Keratinocyte (primary cell): ENCODE results near the gene ABCD1.

Source experiments
- EZH2 ChIP-seq: IDR thresholded peaks from one replicate; pipeline ENCODE4 v1.6.1; 2012; ENCODE audit warnings: inconsistent platforms, mild to moderate bottlenecking, low read length, moderate library complexity
- TF ChIP-seq, protein P1 (sequence below), 3 experiments: IDR thresholded peaks in 1 of 3; conservative IDR thresholded peaks in 1 of 3; optimal IDR thresholded peaks in 1 of 3; 2 replicates in 2 of 3; 3 replicates in 1 of 3; pipeline versions ENCODE3 to v1.5.1; 2011; ENCODE audit warnings: low read length in 3 of 3, mild to moderate bottlenecking in 3 of 3, moderate library complexity in 2 of 3, control low read depth in 1 of 3, inconsistent platforms in 1 of 3; ENCODE audit not compliant: insufficient read depth in 2 of 3; ENCODE audit errors: extremely low read depth in 1 of 3

DNA sequence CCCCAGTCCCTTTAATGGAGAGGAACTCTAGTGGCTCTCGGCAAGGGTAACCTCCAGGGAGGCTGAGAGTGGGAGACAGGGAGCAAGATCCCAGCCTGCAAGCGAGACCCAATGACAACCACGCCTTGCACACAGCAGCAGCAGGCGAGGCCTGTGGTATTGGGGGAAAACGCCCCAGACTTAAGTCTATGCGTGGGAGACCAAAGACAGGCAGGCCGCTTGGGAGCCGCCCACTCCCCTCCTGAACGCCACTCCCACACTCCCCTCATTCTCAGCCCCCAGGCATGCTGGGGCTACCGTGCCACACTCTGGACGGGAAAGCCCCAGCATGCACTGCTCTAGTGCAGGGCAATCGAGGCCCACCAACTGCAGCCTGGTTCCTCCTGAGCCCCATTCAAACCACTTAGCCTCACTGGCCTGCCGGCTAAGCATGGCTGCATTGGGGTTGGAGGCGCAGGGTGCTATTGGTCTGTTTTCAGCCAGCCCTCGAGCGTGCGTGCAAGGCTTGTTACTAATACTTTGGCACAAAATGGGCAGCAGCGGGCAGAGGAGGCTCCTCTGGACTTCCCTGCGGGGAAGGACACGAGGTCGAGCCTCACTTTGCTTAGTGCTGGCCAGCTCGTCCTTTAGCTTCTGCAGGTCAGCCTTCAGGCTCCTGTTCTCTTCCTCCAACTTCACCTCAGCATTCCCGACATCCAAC, 22.2 kb upstream of the ABCD1 start:
- TF ChIP-seq EZH2, result no peak
- TF ChIP-seq, protein P1, sequence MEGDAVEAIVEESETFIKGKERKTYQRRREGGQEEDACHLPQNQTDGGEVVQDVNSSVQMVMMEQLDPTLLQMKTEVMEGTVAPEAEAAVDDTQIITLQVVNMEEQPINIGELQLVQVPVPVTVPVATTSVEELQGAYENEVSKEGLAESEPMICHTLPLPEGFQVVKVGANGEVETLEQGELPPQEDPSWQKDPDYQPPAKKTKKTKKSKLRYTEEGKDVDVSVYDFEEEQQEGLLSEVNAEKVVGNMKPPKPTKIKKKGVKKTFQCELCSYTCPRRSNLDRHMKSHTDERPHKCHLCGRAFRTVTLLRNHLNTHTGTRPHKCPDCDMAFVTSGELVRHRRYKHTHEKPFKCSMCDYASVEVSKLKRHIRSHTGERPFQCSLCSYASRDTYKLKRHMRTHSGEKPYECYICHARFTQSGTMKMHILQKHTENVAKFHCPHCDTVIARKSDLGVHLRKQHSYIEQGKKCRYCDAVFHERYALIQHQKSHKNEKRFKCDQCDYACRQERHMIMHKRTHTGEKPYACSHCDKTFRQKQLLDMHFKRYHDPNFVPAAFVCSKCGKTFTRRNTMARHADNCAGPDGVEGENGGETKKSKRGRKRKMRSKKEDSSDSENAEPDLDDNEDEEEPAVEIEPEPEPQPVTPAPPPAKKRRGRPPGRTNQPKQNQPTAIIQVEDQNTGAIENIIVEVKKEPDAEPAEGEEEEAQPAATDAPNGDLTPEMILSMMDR (optimal IDR thresholded peaks at IDR 0.05 in 1 of 3, IDR thresholded peaks at IDR 0.05 in 1 of 3, conservative IDR thresholded peaks at IDR 0.05 in 1 of 3; ENCODE audit: extremely low read depth in 1 of 3, insufficient read depth in 2 of 3, low read length in 3 of 3), result no peak
